ENCODE measurements around the gene ARID1B. TPM values are rescaled to one million over a fixed set of nuclear protein-coding genes. Genes with fewer than 3 reads are reported as not detected.

ARID1B gene
- total and polyA plus RNA-seq, 2 donors (not counting 1 experiment from before 2014, with no cell fraction given), result 47.2 to 280 TPM

DNA sequence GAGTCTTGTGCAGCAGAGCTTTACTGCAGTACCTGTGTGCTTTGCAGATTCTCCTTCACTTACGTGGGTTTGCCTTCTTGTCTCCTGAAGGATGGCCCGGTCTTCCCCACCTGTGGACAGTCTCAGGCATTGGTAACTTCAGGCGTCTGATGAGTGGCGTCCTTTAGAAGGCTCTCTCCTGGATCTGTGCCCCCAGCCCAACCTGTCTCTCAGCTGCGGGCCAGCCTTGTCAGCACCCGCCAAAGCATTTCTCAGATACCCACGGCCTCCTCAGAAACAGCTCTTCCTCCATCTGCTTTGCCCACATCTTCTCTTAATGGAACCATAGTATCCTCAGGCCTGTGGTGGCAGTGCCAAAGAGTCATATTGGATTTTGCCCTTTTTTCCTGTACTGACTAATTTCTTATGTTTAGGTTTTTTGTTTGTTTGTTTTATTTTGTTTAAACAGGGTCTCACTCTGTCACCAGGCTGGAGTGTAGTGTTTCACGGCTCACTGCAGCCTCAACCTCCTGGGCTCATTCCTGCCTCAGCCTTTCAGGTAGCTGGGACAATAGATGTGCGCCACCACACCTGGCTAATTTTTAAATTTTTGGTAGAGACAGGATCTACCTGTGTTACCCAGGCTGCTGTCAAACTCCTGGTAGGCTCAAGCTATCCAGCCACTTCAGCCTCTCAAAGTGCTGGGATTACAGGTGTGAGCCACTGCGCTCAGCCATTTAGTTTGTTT, 96.6 kb downstream of the ARID1B start:
- H3K4me3 ChIP-seq (ENCODE audit: control extremely low read depth in 1 of 5, extremely low read depth in 1 of 5, insufficient read depth in 1 of 5, low read depth in 2 of 5, low read length in 4 of 5), result no peak overlapping the region
- H3K36me3 ChIP-seq (replicated peaks in 1 of 2; ENCODE audit: control extremely low read depth in 1 of 2, control insufficient read depth in 1 of 2, extremely low read depth in 1 of 2, insufficient read depth in 2 of 2, low read length in 1 of 2), result peaks cover 0 to 13% of the 10 kb centered on the region in 2 experiments
- TF ChIP-seq EZH2 (IDR thresholded peaks at IDR 0.05; ENCODE audit: borderline replicate concordance, insufficient read depth, low read depth, low read length, poor library complexity, severe bottlenecking), result no peak
- TF ChIP-seq, protein P1, sequence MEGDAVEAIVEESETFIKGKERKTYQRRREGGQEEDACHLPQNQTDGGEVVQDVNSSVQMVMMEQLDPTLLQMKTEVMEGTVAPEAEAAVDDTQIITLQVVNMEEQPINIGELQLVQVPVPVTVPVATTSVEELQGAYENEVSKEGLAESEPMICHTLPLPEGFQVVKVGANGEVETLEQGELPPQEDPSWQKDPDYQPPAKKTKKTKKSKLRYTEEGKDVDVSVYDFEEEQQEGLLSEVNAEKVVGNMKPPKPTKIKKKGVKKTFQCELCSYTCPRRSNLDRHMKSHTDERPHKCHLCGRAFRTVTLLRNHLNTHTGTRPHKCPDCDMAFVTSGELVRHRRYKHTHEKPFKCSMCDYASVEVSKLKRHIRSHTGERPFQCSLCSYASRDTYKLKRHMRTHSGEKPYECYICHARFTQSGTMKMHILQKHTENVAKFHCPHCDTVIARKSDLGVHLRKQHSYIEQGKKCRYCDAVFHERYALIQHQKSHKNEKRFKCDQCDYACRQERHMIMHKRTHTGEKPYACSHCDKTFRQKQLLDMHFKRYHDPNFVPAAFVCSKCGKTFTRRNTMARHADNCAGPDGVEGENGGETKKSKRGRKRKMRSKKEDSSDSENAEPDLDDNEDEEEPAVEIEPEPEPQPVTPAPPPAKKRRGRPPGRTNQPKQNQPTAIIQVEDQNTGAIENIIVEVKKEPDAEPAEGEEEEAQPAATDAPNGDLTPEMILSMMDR (IDR thresholded peaks at IDR 0.05), result no peak
- no peak overlapping the region for H2AFZ ChIP-seq (ENCODE audit: insufficient read depth, low read depth, low read length, poor library complexity, severe bottlenecking)
- H3K27ac ChIP-seq (ENCODE audit: low read length in 2 of 2), result no peak overlapping the region
- H3K79me2 ChIP-seq (ENCODE audit: control insufficient read depth, insufficient read depth, low read length), result peaks cover 99% of the 10 kb centered on the region
- no peak for ATAC-seq (ENCODE audit: low read depth)
- Mint-ChIP-seq H3K9me3 (ENCODE audit: insufficient read depth) (no peaks in the 10 kb centered on the region), H3K27me3 (no peaks in the 10 kb centered on the region), H3K4me3 (no peak overlapping the region), H3K4me1 (peaks cover 83% of the 10 kb centered on the region), H3K27ac (no peak overlapping the region)
- ChIA-PET POLR2A (no interaction called here), CTCF (no interaction called here)
- intact Hi-C loops (cut with micrococcal nuclease), result no loop called here
- no peak for DNase-seq
- WGBS (ENCODE audit: insufficient coverage), result 97% methylated on average over 9 of the region's 10 CpGs
- peaks cover 17 to 18% of the 10 kb centered on the region in 2 donors for H3K4me1 ChIP-seq (ENCODE audit: control insufficient read depth in 2 of 2, insufficient read depth in 2 of 2, low read length in 2 of 2)
- no peaks in the 10 kb centered on the region for H3K27me3 ChIP-seq (replicated peaks in 1 of 4; ENCODE audit: control extremely low read depth in 1 of 4, control insufficient read depth in 3 of 4, insufficient read depth in 4 of 4, low read length in 3 of 4)
- no peak overlapping the region for H3K9ac ChIP-seq (ENCODE audit: low read length)
- peaks cover 92% of the 10 kb centered on the region for H4K20me1 ChIP-seq (ENCODE audit: control insufficient read depth, insufficient read depth, low read length, poor library complexity, severe bottlenecking)
- no peaks in the 10 kb centered on the region for H3K9me3 ChIP-seq (ENCODE audit: control extremely low read depth in 1 of 3, control insufficient read depth in 2 of 3, insufficient read depth in 1 of 3, low read length in 2 of 3)
- no peak overlapping the region for H3K4me2 ChIP-seq (replicated peaks; ENCODE audit: low read depth, low read length, poor library complexity, severe bottlenecking)

DNA sequence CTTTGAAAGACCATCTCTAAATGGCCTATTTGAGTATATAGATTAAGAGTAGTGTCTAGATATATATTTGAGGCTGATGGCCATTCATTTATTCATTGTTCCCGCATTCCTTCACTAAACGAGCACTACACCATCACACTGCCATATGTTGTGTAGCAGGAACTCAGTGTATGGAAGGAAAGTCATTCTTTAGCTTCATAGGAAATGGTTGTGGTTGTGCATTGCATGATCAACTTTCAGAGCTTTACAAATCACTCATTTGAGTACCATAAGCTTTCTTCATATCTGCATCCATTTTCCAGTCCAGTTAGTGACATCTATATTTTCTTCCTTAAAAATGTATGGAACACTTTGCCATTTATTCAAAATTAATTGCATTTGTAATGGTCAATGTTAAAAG, 97.9 kb downstream of the ARID1B start:
- H3K9me3 Mint-ChIP-seq (ENCODE audit: insufficient read depth), result no peaks in the 10 kb centered on the region
- Histone ChIP-seq H2AFZ (ENCODE audit: insufficient read depth, low read depth, low read length, poor library complexity, severe bottlenecking) (no peak overlapping the region), H3K4me3 (ENCODE audit: control extremely low read depth in 1 of 5, extremely low read depth in 1 of 5, insufficient read depth in 1 of 5, low read depth in 2 of 5, low read length in 4 of 5) (no peak overlapping the region), H3K27me3 (replicated peaks in 1 of 4; ENCODE audit: control extremely low read depth in 1 of 4, control insufficient read depth in 3 of 4, insufficient read depth in 4 of 4, low read length in 3 of 4) (no peaks in the 10 kb centered on the region), H4K20me1 (ENCODE audit: control insufficient read depth, insufficient read depth, low read length, poor library complexity, severe bottlenecking) (peaks cover 99% of the 10 kb centered on the region), H3K36me3 (replicated peaks in 1 of 2; ENCODE audit: control extremely low read depth in 1 of 2, control insufficient read depth in 1 of 2, extremely low read depth in 1 of 2, insufficient read depth in 2 of 2, low read length in 1 of 2) (peaks cover 0 to 13% of the 10 kb centered on the region in 2 experiments), H3K9ac (ENCODE audit: low read length) (no peak overlapping the region), H3K27ac (ENCODE audit: low read length in 2 of 2) (no peak overlapping the region), H3K4me1 (ENCODE audit: control insufficient read depth in 2 of 2, insufficient read depth in 2 of 2, low read length in 2 of 2) (peaks cover 23 to 30% of the 10 kb centered on the region in 2 donors), H3K9me3 (ENCODE audit: control extremely low read depth in 1 of 3, control insufficient read depth in 2 of 3, insufficient read depth in 1 of 3, low read length in 2 of 3) (no peaks in the 10 kb centered on the region), H3K79me2 (ENCODE audit: control insufficient read depth, insufficient read depth, low read length) (peaks cover 99% of the 10 kb centered on the region), H3K4me2 (replicated peaks; ENCODE audit: low read depth, low read length, poor library complexity, severe bottlenecking) (no peak overlapping the region)
- peaks cover 85% of the 10 kb centered on the region for H3K4me1 Mint-ChIP-seq
- no peak for TF ChIP-seq EZH2 (IDR thresholded peaks at IDR 0.05; ENCODE audit: borderline replicate concordance, insufficient read depth, low read depth, low read length, poor library complexity, severe bottlenecking)
- TF ChIP-seq, protein P1 (IDR thresholded peaks at IDR 0.05), result no peak
- no peaks in the 10 kb centered on the region for H3K27me3 Mint-ChIP-seq
- CTCF ChIA-PET, result no interaction called here
- ATAC-seq (ENCODE audit: low read depth) (no peak), DNase-seq (no peak)
- no CpG with 5 or more reads among the region's 2 CpGs for WGBS (ENCODE audit: insufficient coverage)
- H3K27ac Mint-ChIP-seq, result no peak overlapping the region
- intact Hi-C loops (cut with micrococcal nuclease), result no loop called here
- no peak overlapping the region for H3K4me3 Mint-ChIP-seq
- POLR2A ChIA-PET, result no interaction called here
